ENCODE results near the gene MYO1E. TPM values are rescaled to one million over a fixed set of nuclear protein-coding genes. Genes with fewer than 3 reads are reported as not detected.

MYO1E gene
- total RNA-seq, 1 donor, result 93.5 TPM

DNA sequence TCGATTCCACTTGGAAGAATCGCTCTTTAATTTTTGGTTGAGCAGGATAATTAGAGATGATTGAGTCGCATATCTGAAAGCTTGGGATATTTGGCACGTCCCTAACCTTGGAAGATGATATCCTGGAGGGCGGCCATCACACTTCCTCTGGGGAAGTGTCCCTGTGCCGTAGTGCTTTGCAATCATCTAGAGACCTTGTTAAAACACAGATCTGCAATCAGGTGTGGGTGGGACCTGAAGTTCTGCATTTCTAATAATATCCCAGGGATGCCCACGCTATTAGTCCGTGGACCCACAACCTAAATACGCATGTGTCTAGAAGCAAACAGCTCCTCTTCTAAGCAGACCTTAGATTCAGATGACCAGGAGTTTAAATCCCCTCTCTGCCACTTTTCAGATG lies 20.5 kb downstream of the MYO1E start:
- DNase-seq (ENCODE audit: low read depth), result no peak
- H3K4me3 ChIP-seq (ENCODE audit: low read depth, low read length), result no peak overlapping the region
- TF ChIP-seq, protein P1, sequence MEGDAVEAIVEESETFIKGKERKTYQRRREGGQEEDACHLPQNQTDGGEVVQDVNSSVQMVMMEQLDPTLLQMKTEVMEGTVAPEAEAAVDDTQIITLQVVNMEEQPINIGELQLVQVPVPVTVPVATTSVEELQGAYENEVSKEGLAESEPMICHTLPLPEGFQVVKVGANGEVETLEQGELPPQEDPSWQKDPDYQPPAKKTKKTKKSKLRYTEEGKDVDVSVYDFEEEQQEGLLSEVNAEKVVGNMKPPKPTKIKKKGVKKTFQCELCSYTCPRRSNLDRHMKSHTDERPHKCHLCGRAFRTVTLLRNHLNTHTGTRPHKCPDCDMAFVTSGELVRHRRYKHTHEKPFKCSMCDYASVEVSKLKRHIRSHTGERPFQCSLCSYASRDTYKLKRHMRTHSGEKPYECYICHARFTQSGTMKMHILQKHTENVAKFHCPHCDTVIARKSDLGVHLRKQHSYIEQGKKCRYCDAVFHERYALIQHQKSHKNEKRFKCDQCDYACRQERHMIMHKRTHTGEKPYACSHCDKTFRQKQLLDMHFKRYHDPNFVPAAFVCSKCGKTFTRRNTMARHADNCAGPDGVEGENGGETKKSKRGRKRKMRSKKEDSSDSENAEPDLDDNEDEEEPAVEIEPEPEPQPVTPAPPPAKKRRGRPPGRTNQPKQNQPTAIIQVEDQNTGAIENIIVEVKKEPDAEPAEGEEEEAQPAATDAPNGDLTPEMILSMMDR (IDR thresholded peaks at IDR 0.05; ENCODE audit: insufficient read depth, low read length), result no peak

DNA sequence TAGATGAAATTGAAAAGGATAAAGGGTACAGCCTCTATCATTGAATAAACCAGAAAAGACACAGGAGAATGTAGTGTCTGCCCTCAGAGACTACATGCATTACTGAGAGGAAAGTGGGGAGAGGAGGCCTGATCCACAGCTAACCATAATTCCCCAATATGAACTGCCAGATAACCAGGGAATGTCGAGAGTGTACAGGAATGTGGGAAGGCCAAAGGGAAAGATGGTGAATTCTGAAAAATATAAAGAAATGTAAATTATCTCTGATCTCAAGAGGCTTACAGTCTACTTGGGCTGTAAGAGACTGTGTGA lies 22.3 kb downstream of the MYO1E start:
- H3K4me3 ChIP-seq (ENCODE audit: low read depth, low read length), result no peak overlapping the region
- TF ChIP-seq, protein P1 (IDR thresholded peaks at IDR 0.05; ENCODE audit: insufficient read depth, low read length), result no peak
- no peak for DNase-seq (ENCODE audit: low read depth)

DNA sequence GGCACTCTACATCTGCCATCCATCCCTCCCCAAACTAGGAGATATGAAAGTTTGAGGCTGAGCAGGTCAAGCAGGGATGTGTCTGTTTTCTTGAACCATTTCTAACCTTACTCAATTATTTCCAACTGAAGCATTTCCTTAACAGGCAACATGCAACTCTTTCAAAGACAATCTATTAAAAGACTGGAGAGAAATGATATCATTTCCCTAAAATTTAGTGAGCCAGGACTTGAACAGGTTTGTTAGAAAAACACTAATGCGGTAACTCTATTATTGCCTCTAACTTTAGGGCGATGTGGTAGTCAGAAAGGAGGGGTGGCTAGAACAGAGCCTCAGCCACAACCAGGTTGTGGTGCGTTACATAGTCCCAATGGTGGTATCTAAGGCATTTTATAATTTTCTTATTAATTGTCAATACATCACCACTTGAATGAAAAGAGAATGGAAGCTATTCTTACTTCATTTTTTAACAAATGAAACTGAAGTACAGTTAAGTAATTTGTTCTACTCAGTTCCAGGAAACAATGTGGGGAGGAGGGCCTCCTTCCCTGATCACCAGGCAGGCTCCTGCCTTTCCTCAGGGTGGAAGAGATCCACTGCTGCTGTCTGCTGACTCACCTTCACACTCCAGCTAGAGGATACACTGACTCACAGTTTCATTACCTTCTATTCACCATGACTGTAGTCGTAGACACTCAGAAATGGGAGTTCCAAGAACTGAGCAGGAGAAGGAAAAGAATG lies 22.8 kb downstream of the MYO1E start:
- TF ChIP-seq, protein P1 (IDR thresholded peaks at IDR 0.05; ENCODE audit: insufficient read depth, low read length), result no peak
- peak; percentile 88 for DNase-seq (ENCODE audit: low read depth)
- H3K4me3 ChIP-seq (ENCODE audit: low read depth, low read length), result no peak overlapping the region

DNA sequence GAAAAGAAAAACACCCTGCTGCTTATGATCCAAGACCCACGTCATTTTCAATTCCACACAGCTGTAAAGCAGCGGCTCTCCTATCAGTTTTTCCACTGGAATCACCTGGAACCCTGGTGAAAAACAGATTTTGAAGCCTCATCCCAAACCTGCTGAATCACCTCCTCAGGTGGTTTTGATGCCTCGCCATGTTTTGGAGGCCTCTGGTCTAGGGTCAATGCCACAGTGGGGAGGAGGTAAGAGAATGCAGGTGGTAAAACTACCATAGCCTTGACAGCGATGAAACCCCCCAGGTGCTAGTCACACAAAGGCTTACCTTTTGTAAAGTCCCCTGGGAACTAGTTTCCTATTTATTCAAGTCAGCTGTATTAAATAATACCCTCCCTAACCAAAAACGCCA lies 24.8 kb downstream of the MYO1E start:
- DNase-seq (ENCODE audit: low read depth), result no peak
- TF ChIP-seq, protein P1 (IDR thresholded peaks at IDR 0.05; ENCODE audit: insufficient read depth, low read length), result no peak
- no peak overlapping the region for H3K4me3 ChIP-seq (ENCODE audit: low read depth, low read length)

DNA sequence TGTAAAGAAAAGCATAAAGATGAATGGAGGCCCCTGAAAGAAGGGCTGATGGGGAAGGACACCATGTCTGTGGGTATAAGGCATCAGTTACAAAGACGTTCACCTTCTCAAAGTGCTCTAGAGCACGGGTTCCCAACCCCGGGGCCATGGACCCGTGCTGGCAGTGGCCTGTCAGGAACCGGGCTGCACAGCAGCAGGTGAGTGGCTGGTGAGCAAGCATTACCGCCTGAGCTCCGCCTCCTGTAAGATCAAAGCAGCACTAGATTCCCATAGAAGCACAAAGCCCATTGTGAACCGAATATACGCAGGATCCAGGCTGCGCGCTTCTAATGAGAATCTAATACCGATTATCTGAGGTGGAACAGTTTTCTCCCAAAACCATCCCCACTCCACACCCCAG lies 25.7 kb downstream of the MYO1E start:
- TF ChIP-seq, protein P1 (IDR thresholded peaks at IDR 0.05; ENCODE audit: insufficient read depth, low read length), result no peak
- H3K4me3 ChIP-seq (ENCODE audit: low read depth, low read length), result no peak overlapping the region
- DNase-seq (ENCODE audit: low read depth), result no peak

DNA sequence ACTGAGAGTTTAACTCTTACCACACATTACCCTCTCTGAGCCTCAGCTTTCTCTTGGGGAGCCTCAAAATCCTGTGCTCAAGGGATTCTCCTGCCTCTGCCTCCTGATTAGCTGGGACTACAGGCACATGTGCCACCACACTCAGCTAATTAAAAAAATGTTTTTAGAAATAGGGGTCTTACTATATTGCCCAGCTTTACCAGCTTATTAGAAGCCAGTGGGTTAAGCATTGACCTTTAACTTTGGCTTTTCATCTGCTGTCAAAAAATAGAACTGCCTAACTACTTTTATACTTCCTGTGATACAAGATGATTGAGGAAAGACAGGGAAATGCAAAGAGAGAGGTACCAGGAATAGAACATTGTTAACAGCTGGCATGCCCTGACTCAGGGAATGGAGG lies 27.3 kb downstream of the MYO1E start:
- no peak overlapping the region for H3K4me3 ChIP-seq (ENCODE audit: low read depth, low read length)
- DNase-seq (ENCODE audit: low read depth), result no peak
- TF ChIP-seq, protein P1 (IDR thresholded peaks at IDR 0.05; ENCODE audit: insufficient read depth, low read length), result no peak

DNA sequence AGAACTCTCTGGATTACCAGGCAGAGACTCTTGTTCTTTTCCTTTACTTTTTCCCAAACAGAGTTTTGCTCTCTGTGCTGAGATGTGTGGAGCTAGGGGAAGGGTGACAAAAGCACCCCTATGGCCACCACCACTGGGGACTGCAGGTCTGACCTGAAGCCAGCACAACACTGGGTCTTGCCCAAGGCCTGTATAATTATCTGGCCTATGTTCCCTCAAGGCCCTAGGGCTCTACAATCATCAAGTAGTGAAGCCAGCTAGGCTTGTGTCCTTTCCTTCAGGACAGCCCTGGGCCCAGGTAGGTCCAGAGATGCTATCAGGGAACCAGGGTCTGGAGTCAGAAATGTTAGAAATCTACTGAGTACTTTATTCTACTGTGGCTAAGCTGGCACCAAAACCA lies 28.4 kb downstream of the MYO1E start:
- no peak overlapping the region for H3K4me3 ChIP-seq (ENCODE audit: low read depth, low read length)
- TF ChIP-seq, protein P1 (IDR thresholded peaks at IDR 0.05; ENCODE audit: insufficient read depth, low read length), result no peak
- DNase-seq (ENCODE audit: low read depth), result no peak

Measured in fibroblast of the aortic adventitia (primary cell).